AG20443 (cell line): ENCODE results near the gene PIP5K1B.

Experiments
- DNase-seq: peaks from one replicate; pipeline ENCODE4 v3.0.0; 2012; ENCODE audit warnings: low spot score, mixed read lengths

The PIP5K1B gene

GRCh38 chr9:68775003-68775730 is 70.1 kb downstream of the PIP5K1B start:
- DNase-seq, result no peak

- DNase-seq, result no peak
Observed at GRCh38 chr9:68777070-68777763, 72.2 kb downstream of the PIP5K1B start.

GRCh38 chr9:68778635-68779034 is 73.6 kb downstream of the PIP5K1B start:
- no peak for DNase-seq

GRCh38 chr9:68779558-68780379 is 74.7 kb downstream of the PIP5K1B start:
- peak; percentile 98 for DNase-seq

GRCh38 chr9:68780380-68780712 is 75.3 kb downstream of the PIP5K1B start:
- DNase-seq, result no peak

- DNase-seq, result no peak
Observed at GRCh38 chr9:68780720-68781119, 75.7 kb downstream of the PIP5K1B start.

GRCh38 chr9:68781928-68782327 is 76.9 kb downstream of the PIP5K1B start:
- DNase-seq, result no peak

- no peak for DNase-seq
Observed at GRCh38 chr9:68782546-68782945, 77.5 kb downstream of the PIP5K1B start.

- DNase-seq, result no peak
Observed at GRCh38 chr9:68785965-68786364, 80.9 kb downstream of the PIP5K1B start.

- no peak for DNase-seq
Observed at GRCh38 chr9:68791169-68791568, 86.1 kb downstream of the PIP5K1B start.

- DNase-seq, result no peak
Observed at GRCh38 chr9:68793605-68794343, 88.7 kb downstream of the PIP5K1B start.

- DNase-seq, result no peak
Observed at GRCh38 chr9:68794898-68795297, 89.9 kb downstream of the PIP5K1B start.

- no peak for DNase-seq
Observed at GRCh38 chr9:68795411-68795810, 90.4 kb downstream of the PIP5K1B start.

- no peak for DNase-seq
Observed at GRCh38 chr9:68797116-68797515, 92.1 kb downstream of the PIP5K1B start.

- no peak for DNase-seq
Observed at GRCh38 chr9:68798423-68798822, 93.4 kb downstream of the PIP5K1B start.

GRCh38 chr9:68800836-68801235 is 95.8 kb downstream of the PIP5K1B start:
- DNase-seq, result no peak

GRCh38 chr9:68802525-68803015 is 97.5 kb downstream of the PIP5K1B start:
- no peak for DNase-seq

- no peak for DNase-seq
Observed at GRCh38 chr9:68804911-68805889, 100.2 kb downstream of the PIP5K1B start.

- no peak for DNase-seq
Observed at GRCh38 chr9:68805890-68806517, 101.0 kb downstream of the PIP5K1B start.

GRCh38 chr9:68808338-68808890 is 103.4 kb downstream of the PIP5K1B start:
- DNase-seq, result no peak
